Chondrocyte (in vitro differentiated cells): Measurements from ENCODE around the gene PI4KA. TPM values are rescaled to one million over a fixed set of nuclear protein-coding genes. Genes with fewer than 3 reads are reported as not detected.
A peak's percentile ranks its signal among the peaks of the same experiment; 100 is the strongest.

Experiments used
- DNase-seq: peaks from one replicate; pipeline ENCODE4 v3.0.0; 2021; ENCODE audit warnings: mixed read lengths, low spot score
- H3K27ac Mint-ChIP-seq: one replicate; pipeline ENCODE4 v1.8.0; 2021; ENCODE audit warnings: mild to moderate bottlenecking, moderate library complexity, mixed read lengths; ENCODE audit not compliant: unreplicated experiment
- H3K27me3 Mint-ChIP-seq: 2 replicates; pipeline ENCODE4 v1.8.0; 2021; ENCODE audit warnings: low read depth, mixed read lengths
- H3K36me3 Mint-ChIP-seq: 2 replicates; pipeline ENCODE4 v1.8.0; 2021; ENCODE audit warnings: low read depth, mixed read lengths
- H3K4me1 Mint-ChIP-seq: 2 replicates; pipeline ENCODE4 v1.8.0; 2021; ENCODE audit warnings: low read depth, mild to moderate bottlenecking, mixed read lengths
- H3K4me3 Mint-ChIP-seq: one replicate; pipeline ENCODE4 v1.8.0; 2021; ENCODE audit warnings: mild to moderate bottlenecking, moderate library complexity, mixed read lengths; ENCODE audit not compliant: unreplicated experiment
- H3K9me3 Mint-ChIP-seq: 2 replicates; pipeline ENCODE4 v1.8.0; 2021; ENCODE audit warnings: low read depth, mixed read lengths
- total RNA-seq: library from RNA; stranded (reverse); gene quantifications from 3 replicates; pipeline ENCODE4 v1.2.1, GENCODE V29; 2021
- TF ChIP-seq, protein P1 (sequence below): fragments of 200-600 bp; sonication (generic); IDR thresholded peaks from 2 replicates; pipeline ENCODE4 v1.5.0; 2021; ENCODE audit warnings: antibody characterized with exemption, mild to moderate bottlenecking, moderate library complexity

The PI4KA gene
- total RNA-seq, 1 donor from 2014 or later: 68.3 TPM

- Mint-ChIP-seq H3K4me3 (no peak overlapping the region), H3K9me3 (no peaks in the 10 kb centered on the region), H3K27ac (no peak overlapping the region), H3K27me3 (no peaks in the 10 kb centered on the region), H3K36me3 (peaks cover 48% of the 10 kb centered on the region), H3K4me1 (peaks cover 10% of the 10 kb centered on the region)
- TF ChIP-seq, protein P1, sequence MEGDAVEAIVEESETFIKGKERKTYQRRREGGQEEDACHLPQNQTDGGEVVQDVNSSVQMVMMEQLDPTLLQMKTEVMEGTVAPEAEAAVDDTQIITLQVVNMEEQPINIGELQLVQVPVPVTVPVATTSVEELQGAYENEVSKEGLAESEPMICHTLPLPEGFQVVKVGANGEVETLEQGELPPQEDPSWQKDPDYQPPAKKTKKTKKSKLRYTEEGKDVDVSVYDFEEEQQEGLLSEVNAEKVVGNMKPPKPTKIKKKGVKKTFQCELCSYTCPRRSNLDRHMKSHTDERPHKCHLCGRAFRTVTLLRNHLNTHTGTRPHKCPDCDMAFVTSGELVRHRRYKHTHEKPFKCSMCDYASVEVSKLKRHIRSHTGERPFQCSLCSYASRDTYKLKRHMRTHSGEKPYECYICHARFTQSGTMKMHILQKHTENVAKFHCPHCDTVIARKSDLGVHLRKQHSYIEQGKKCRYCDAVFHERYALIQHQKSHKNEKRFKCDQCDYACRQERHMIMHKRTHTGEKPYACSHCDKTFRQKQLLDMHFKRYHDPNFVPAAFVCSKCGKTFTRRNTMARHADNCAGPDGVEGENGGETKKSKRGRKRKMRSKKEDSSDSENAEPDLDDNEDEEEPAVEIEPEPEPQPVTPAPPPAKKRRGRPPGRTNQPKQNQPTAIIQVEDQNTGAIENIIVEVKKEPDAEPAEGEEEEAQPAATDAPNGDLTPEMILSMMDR: no peak
- peak; percentile 40 for DNase-seq
These were observed 56.2 kb downstream of the PI4KA start for GRCh38 chr22:20802452-20802851.

DNA sequence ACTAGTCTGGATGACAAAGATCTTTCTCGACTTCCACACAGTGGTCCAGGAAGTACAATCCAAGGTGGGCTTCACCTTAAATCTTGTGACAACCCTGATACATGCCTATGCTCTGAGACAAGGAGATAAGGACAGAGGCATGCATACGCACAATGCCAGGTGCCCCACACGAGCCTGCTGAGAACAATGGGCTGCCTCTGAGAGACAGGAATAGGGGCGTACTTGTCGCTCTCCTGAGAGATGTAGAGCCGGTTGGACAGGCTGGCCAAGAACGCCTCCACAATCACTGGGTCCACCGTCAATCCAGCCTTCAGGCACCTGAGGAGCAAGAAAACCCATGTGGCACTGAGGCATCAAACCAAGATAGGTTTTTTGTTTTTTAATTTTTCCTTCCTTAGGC is 59.2 kb downstream of the PI4KA start:
- Mint-ChIP-seq H3K27ac (no peak overlapping the region), H3K4me3 (no peak overlapping the region)

DNA sequence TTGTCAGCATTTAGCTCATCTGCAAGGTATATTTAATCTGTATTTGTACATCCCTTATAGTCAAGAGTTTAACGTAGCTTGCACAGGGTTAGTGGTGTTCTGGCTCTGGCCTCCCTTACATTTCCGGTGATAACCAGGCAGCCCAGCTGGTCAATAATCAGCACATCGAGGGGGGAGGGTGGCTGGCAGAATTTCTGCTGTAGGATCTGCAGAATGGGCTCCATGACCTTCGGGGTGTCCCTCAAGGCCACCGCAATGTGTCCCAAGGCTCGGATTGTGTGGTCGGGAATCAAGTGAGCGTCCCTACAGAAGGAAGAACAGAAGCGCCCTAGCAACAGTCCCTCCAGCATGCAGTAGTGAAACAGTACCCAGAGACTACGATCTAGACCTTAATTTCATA is 59.6 kb downstream of the PI4KA start:
- Mint-ChIP-seq H3K4me3 (no peak overlapping the region), H3K4me1 (no peaks in the 10 kb centered on the region), H3K36me3 (peaks cover 48% of the 10 kb centered on the region), H3K9me3 (no peaks in the 10 kb centered on the region), H3K27me3 (no peaks in the 10 kb centered on the region), H3K27ac (no peak overlapping the region)
- peak; percentile 35 for DNase-seq
- TF ChIP-seq, protein P1: no peak

More for the DNA sequence above, 59.2 kb downstream of the PI4KA start:
- peak; percentile 53 for DNase-seq
- Mint-ChIP-seq H3K9me3 (no peaks in the 10 kb centered on the region), H3K27me3 (no peaks in the 10 kb centered on the region), H3K36me3 (peaks cover 52% of the 10 kb centered on the region), H3K4me1 (no peaks in the 10 kb centered on the region)
- TF ChIP-seq, protein P1: no peak

DNA sequence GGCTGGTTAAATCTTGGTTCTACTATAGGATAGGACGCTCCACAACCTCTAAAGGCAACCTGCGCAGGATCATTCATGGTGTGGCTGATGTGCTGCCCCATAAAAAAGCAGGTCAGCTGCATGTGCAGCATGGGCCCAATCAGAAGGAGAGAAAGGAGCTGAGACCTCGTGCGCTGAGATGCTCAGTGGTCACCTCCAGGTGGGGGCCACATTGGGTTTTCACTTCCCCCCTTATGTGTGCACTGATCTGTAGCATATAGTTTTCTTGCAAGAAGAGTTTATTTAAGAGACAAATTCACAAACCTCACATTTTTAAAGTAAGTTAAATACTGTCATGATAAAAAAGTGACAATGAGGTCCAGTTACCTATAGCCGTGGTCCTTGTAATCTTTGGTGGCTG is 60.4 kb downstream of the PI4KA start:
- DNase-seq: peak; percentile 22
- Mint-ChIP-seq H3K27ac (no peak overlapping the region), H3K9me3 (no peaks in the 10 kb centered on the region), H3K4me1 (no peaks in the 10 kb centered on the region), H3K36me3 (peaks cover 44% of the 10 kb centered on the region), H3K4me3 (no peak overlapping the region), H3K27me3 (no peaks in the 10 kb centered on the region)
- TF ChIP-seq, protein P1: no peak

- H3K27ac Mint-ChIP-seq: no peak overlapping the region
- no peak overlapping the region for H3K4me3 Mint-ChIP-seq
- H3K9me3 Mint-ChIP-seq: no peaks in the 10 kb centered on the region
- H3K36me3 Mint-ChIP-seq: peaks cover 45% of the 10 kb centered on the region
- TF ChIP-seq, protein P1: no peak
- DNase-seq: peak; percentile 27
- H3K27me3 Mint-ChIP-seq: no peaks in the 10 kb centered on the region
- no peaks in the 10 kb centered on the region for H3K4me1 Mint-ChIP-seq
These were observed 61.9 kb downstream of the PI4KA start for GRCh38 chr22:20796731-20797130.
